Left lung (tissue), 10 donors: ENCODE results near the gene CSNK1G2. TPM values are rescaled to one million over a fixed set of nuclear protein-coding genes. Genes with fewer than 3 reads are reported as not detected.

ENCODE experiments used
- ATAC-seq: fragments of 200-7000 bp; cut with Tn5 transposase; one replicate; pipeline ENCODE4 v1.9.1; 2020; ENCODE audit warnings: moderate library complexity
- DNase-seq, 4 donors: peaks; one replicate each; pipeline ENCODE4 v3.0.0-alpha.2; 2013 to 2020
- H3K27ac ChIP-seq, 2 donors: fragments of 200-600 bp; sonication (generic) in 1 of 2; one replicate each; pipeline versions ENCODE4 v1.5.0 to v1.8.0; 2020 to 2021
- H3K27me3 ChIP-seq, 2 donors: fragments of 200-600 bp; sonication (generic) in 1 of 2; one replicate each; pipeline versions ENCODE4 v1.5.0 to v1.8.0; 2020 to 2021
- H3K36me3 ChIP-seq, 2 donors: fragments of 200-600 bp; sonication (generic) in 1 of 2; one replicate each; pipeline versions ENCODE4 v1.5.0 to v1.8.0; 2020 to 2021
- H3K4me1 ChIP-seq, 2 donors: fragments of 200-600 bp; one replicate each; pipeline ENCODE4 v1.8.0; 2021
- H3K4me3 ChIP-seq, 2 donors: fragments of 200-600 bp; sonication (generic) in 1 of 2; one replicate each; pipeline versions ENCODE4 v1.5.0 to v1.8.0; 2020 to 2021; ENCODE audit warnings: mild to moderate bottlenecking in 1 of 2
- H3K9me3 ChIP-seq, 2 donors: fragments of 200-600 bp; sonication (generic) in 1 of 2; one replicate each; pipeline versions ENCODE4 v1.5.0 to v1.8.0; 2020 to 2021
- intact Hi-C, 2 donors: fragments of 100-400 bp; cut with DNase I; formaldehyde crosslinking; loops; one replicate each; pipeline versions ENCODE4 v1.11.2 to v1.14.2; 2022
- polyA plus RNA-seq, 6 donors: library from polyadenylated mRNA; unstranded; fragments of 120-200 nt; gene quantifications; one replicate each; pipeline ENCODE4 v1.2.1, GENCODE V29; 2013; ENCODE audit not compliant: insufficient read length in 6 of 6
- total RNA-seq, 2 donors: library from RNA; stranded (reverse); fragmentation: NEBNext Ultra II Directional; extraction: Animal tissue kit (Norgen Biotek cat#: 25700); gene quantifications; one replicate each; pipeline ENCODE4 v1.2.1, GENCODE V29; 2021
- TF ChIP-seq, protein P1 (sequence below), 2 donors: fragments of 200-600 bp; sonication (generic) in 1 of 2; IDR thresholded peaks; one replicate each; pipeline versions ENCODE4 v1.5.0 to v1.8.0; 2021; ENCODE audit warnings: antibody characterized with exemption in 2 of 2
- donor health status: DM: no; HTN: yes; CAD: no.
- donor health status: DM: no; HTN: no; CAD: no.

The CSNK1G2 gene
- total and polyA plus RNA-seq, 8 donors: 35.6 to 64.5 (median 44.6) TPM

DNA sequence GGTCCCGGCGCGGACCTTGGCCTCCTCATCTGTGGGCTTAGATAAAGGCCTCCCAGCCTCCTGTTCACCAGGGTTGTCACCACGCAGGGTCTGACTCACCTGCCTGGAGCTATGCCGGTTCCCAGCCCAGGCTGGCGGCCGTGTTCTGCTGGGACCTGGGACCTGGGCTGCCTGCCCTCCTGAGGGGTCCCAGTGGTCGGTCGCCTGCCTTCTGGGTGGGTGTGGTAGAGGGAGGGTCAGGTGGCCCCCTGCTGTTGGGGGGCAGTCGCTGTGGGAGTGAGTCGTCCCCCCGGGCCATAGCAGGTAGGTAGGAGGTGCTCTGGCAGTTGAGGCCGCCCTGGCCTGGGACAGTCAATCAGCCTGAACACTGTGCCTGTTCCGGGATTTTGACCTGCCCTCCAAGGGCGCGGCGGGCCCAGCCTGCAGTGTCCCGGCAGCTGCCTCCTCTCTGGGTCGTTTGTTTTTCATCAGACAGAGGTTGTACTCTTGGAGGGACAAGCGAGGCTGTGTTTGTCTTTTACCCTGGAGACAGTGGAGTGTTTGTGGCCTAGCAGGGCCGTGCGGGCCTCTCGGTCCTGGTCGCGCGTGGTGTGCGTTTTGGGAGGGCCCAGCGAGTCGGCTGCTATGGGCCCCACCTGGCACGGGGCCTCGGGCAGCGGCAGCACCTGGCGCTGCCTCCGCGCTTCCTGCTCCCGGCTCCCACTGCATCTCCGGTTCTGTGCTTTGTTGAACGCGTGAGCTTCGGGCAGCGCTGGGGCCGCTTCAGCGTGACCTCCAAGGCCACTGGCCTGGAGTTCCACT is 33.2 kb upstream of the CSNK1G2 start:
- Histone ChIP-seq H3K36me3 (peaks cover 0 to 21% of the 10 kb centered on the region in 2 donors), H3K27me3 (no peaks in the 10 kb centered on the region), H3K27ac (no peak overlapping the region), H3K9me3 (no peaks in the 10 kb centered on the region), H3K4me1 (peaks cover 13 to 70% of the 10 kb centered on the region in 2 donors), H3K4me3 (peak overlapping the region in 1 of 2 donors; percentile 8)
- no peak for ATAC-seq
- TF ChIP-seq, protein P1, sequence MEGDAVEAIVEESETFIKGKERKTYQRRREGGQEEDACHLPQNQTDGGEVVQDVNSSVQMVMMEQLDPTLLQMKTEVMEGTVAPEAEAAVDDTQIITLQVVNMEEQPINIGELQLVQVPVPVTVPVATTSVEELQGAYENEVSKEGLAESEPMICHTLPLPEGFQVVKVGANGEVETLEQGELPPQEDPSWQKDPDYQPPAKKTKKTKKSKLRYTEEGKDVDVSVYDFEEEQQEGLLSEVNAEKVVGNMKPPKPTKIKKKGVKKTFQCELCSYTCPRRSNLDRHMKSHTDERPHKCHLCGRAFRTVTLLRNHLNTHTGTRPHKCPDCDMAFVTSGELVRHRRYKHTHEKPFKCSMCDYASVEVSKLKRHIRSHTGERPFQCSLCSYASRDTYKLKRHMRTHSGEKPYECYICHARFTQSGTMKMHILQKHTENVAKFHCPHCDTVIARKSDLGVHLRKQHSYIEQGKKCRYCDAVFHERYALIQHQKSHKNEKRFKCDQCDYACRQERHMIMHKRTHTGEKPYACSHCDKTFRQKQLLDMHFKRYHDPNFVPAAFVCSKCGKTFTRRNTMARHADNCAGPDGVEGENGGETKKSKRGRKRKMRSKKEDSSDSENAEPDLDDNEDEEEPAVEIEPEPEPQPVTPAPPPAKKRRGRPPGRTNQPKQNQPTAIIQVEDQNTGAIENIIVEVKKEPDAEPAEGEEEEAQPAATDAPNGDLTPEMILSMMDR (IDR thresholded peaks at IDR 0.05): no peak
- DNase-seq: peak in 1 of 4 donors; percentile 81
- intact Hi-C loops: no loop called here

DNA sequence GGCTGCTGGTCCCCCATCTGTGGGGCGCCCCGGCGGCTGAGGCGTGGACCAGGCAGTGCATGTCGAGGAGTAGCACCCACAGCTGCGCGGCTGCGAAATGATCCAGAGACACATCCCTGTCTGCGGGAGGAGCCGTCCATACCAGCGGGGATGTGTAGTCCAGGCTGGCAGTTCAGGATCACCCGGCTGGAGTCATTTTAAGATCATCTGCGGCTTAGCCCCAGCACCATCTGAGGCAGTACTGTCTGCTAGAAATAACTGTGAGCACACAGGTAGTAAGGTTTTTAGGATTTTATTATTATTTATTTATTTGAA is 32.7 kb upstream of the CSNK1G2 start:
- Histone ChIP-seq H3K4me1 (peaks cover 13 to 70% of the 10 kb centered on the region in 2 donors), H3K9me3 (no peaks in the 10 kb centered on the region), H3K4me3 (peak overlapping the region in 1 of 2 donors; percentile 8), H3K36me3 (peaks cover 0 to 26% of the 10 kb centered on the region in 2 donors), H3K27me3 (no peaks in the 10 kb centered on the region), H3K27ac (no peak overlapping the region)
- intact Hi-C loops: no loop called here
- peak in 1 of 4 donors; percentile 78 for DNase-seq
- TF ChIP-seq, protein P1 (IDR thresholded peaks at IDR 0.05): no peak
- ATAC-seq: no peak

DNA sequence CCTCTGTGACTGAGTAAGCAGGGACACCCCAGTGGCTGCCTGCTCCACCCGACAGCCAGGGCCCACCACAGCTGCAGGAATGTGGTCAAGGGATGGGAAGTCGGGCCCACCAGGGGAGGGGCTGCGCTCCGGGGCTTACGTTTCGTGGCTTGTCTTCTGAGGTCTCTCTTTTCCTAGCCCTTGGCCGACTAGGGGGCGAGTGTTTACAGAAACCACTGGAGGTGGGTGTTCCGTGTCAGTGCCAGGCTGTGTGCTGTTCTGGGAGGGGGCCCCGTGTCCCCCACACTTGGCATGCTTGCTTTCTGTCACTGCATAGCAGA is 31.3 kb upstream of the CSNK1G2 start:
- TF ChIP-seq, protein P1 (IDR thresholded peaks at IDR 0.05): no peak
- H3K27ac ChIP-seq: peak overlapping the region in 1 of 2 donors; percentile 55
- peaks cover 9 to 56% of the 10 kb centered on the region in 2 donors for H3K4me1 ChIP-seq
- H3K36me3 ChIP-seq: peaks cover 0 to 40% of the 10 kb centered on the region in 2 donors
- DNase-seq (no peak), ATAC-seq (no peak)
- H3K27me3 ChIP-seq: no peaks in the 10 kb centered on the region
- H3K4me3 ChIP-seq: no peak overlapping the region
- intact Hi-C loops: no loop called here
- no peaks in the 10 kb centered on the region for H3K9me3 ChIP-seq

DNA sequence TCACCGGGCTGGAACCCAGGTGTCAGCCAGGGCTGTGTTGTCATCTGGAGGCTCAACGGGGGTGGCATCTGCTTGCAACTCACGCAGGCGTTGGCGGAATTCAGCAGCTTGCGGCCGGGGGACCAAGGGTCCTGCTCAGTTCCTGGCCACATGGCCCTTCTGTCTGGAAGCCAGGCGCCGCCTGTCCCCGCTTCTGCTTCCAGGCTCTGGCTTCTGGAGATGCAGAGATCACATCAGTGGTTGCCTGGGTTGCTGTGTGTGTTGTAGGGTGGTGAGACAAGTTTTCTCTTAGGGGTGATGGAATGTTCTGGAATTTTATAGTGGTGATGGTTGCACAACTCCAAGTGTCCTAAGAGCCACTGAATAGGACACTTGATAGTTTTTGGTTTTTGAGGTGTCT is 30.8 kb upstream of the CSNK1G2 start:
- Histone ChIP-seq H3K36me3 (peaks cover 0 to 45% of the 10 kb centered on the region in 2 donors), H3K4me3 (no peak overlapping the region), H3K27ac (peak overlapping the region in 1 of 2 donors; percentile 55), H3K4me1 (peaks cover 6 to 53% of the 10 kb centered on the region in 2 donors), H3K27me3 (no peaks in the 10 kb centered on the region), H3K9me3 (no peaks in the 10 kb centered on the region)
- DNase-seq (no peak), ATAC-seq (no peak)
- TF ChIP-seq, protein P1 (IDR thresholded peaks at IDR 0.05): no peak
- intact Hi-C loops: no loop called here

DNA sequence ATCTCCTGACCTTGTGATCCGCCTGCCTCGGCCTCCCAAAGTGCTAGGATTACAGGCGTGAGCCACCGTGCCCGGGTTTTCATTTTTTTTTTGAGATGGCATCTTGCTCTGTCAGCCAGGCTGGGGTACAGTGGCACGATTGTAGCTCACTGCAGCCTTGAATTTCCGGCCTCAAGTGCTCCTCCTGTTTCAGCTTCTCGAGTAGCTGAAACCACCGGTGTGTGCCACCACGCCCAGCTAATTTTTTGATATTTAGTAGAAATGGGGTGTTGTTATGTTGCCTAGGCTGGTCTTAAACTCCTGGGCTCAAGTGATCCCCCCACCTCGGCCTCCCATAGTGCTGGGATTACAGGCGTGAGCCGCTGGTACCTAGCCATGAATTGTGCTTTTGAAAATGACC is 29.9 kb upstream of the CSNK1G2 start:
- Histone ChIP-seq H3K4me1 (peaks cover 6 to 47% of the 10 kb centered on the region in 2 donors), H3K27ac (no peak overlapping the region), H3K27me3 (no peaks in the 10 kb centered on the region), H3K9me3 (no peaks in the 10 kb centered on the region), H3K36me3 (peaks cover 0 to 48% of the 10 kb centered on the region in 2 donors), H3K4me3 (no peak overlapping the region)
- DNase-seq: no peak
- TF ChIP-seq, protein P1 (IDR thresholded peaks at IDR 0.05): no peak
- intact Hi-C loops: no loop called here
- no peak for ATAC-seq
